ENCODE data around the gene C10orf120. TPM values are rescaled to one million over a fixed set of nuclear protein-coding genes. Genes with fewer than 3 reads are reported as not detected.

C10orf120 gene
- total and polyA plus RNA-seq, 2 donors (not counting 3 experiments of a cell fraction or from before 2014, with no cell fraction given) = not detected

- no peaks in the 10 kb centered on the region for H3K9me1 ChIP-seq (replicated peaks; ENCODE audit: control insufficient read depth, extremely low read depth, insufficient read depth, low read length)
- BruUV-seq (replicated peaks) = no TSS peak
- TF ChIP-seq MYC (IDR thresholded peaks at IDR 0.05; ENCODE audit: low read depth, low read length) (no peak), CTCF (IDR thresholded peaks at IDR 0.05; ENCODE audit: extremely low read depth in 1 of 2, insufficient read depth in 1 of 2, low read depth in 1 of 2, low read length in 2 of 2) (no peak), MAX (IDR thresholded peaks at IDR 0.05; ENCODE audit: insufficient read depth, insufficient read length) (no peak), POLR2AphosphoS5 (IDR thresholded peaks at IDR 0.05; ENCODE audit: insufficient read depth, low read depth, low read length) (no peak), FOS (IDR thresholded peaks at IDR 0.05; ENCODE audit: borderline replicate concordance, insufficient read depth, low read length) (no peak), JUN (IDR thresholded peaks at IDR 0.05; ENCODE audit: borderline replicate concordance, insufficient read depth, insufficient read length, low read depth) (no peak), POLR2A (IDR thresholded peaks at IDR 0.05; ENCODE audit: low read depth, low read length) (no peak), GATA2 (IDR thresholded peaks at IDR 0.05; ENCODE audit: insufficient read depth, insufficient read length, low read depth, low read length) (no peak), EZH2 (IDR thresholded peaks at IDR 0.05; ENCODE audit: borderline replicate concordance, low read depth, low read length, severe bottlenecking) (no peak)
- POLR2A ChIA-PET = no interaction called here
- CTCF ChIA-PET = interaction anchor here (2.4 kb wide), 1 partner anchor 21 kb away, joined by 9 read pairs; no protein-coding TSS in a partner anchor
- H3K9ac ChIP-seq (replicated peaks; ENCODE audit: extremely low read depth, insufficient read depth, low read length) = no peak overlapping the region
- no peaks in the 10 kb centered on the region for H3K79me2 ChIP-seq (ENCODE audit: control insufficient read depth, insufficient read depth, low read length)
- dilution Hi-C loops (cut with MboI; ENCODE audit: extremely low pct_ligation_motif_present, low sequenced_read_pairs) (no loop called here), intact Hi-C loops (cut with micrococcal nuclease) (no loop called here)
- H3K27me3 ChIP-seq (ENCODE audit: control insufficient read depth in 2 of 2, insufficient read depth in 2 of 2, low read length in 2 of 2) = no peaks in the 10 kb centered on the region
- no peak overlapping the region for H2AFZ ChIP-seq (ENCODE audit: low read depth, low read length)
- no peaks in the 10 kb centered on the region for H3K36me3 ChIP-seq (ENCODE audit: control insufficient read depth in 2 of 2, extremely low read depth in 1 of 2, insufficient read depth in 2 of 2, low read length in 2 of 2)
- H4K20me1 ChIP-seq (replicated peaks; ENCODE audit: control insufficient read depth, extremely low read depth, insufficient read depth, low read length) = no peaks in the 10 kb centered on the region
- H3K4me1 ChIP-seq (ENCODE audit: control insufficient read depth, extremely low read depth, insufficient read depth, low read length) = no peaks in the 10 kb centered on the region
- H3K4me3 ChIP-seq (replicated peaks in 1 of 3; ENCODE audit: insufficient read depth in 1 of 3, low read depth in 1 of 3, low read length in 3 of 3) = no peak overlapping the region
- H3K27ac ChIP-seq (ENCODE audit: insufficient read depth, low read depth, low read length) = no peak overlapping the region
- no peak overlapping the region for H3K4me2 ChIP-seq (ENCODE audit: insufficient read depth, low read length)
- no peaks in the 10 kb centered on the region for H3K9me3 ChIP-seq (replicated peaks; ENCODE audit: control insufficient read depth, insufficient read depth, low read length)
- DNase-seq (ENCODE audit: low read depth, low spot score) (no peak), FAIRE-seq (no peak)
Measured at GRCh38 chr10:122669842-122670241, 29.8 kb downstream of the C10orf120 start.
